ENCODE measurements around the gene TSC22D1.

The TSC22D1 gene

GRCh38 chr13:44537248-44537647 lies 38.9 kb downstream of the TSC22D1 start:
- Histone ChIP-seq H2AK5ac (ENCODE audit: low read depth, low read length) (no peak overlapping the region), H3K4me1 (ENCODE audit: control insufficient read depth in 2 of 2, insufficient read depth in 1 of 2, low read depth in 1 of 2, low read length in 2 of 2) (no peaks in the 10 kb centered on the region), H3K9me3 (replicated peaks in 1 of 2; ENCODE audit: control insufficient read depth in 2 of 2, insufficient read depth in 1 of 2, low read depth in 1 of 2, low read length in 2 of 2) (no peaks in the 10 kb centered on the region), H3K14ac (ENCODE audit: low read length) (no peak overlapping the region), H2BK120ac (ENCODE audit: low read depth, low read length) (no peak overlapping the region), H3K4me3 (ENCODE audit: low read length in 2 of 2) (no peak overlapping the region), H4K91ac (ENCODE audit: low read depth, low read length, poor library complexity) (no peak overlapping the region), H4K8ac (ENCODE audit: low read depth, low read length) (no peak overlapping the region), H2BK5ac (ENCODE audit: low read length) (no peak overlapping the region), H3K4me2 (ENCODE audit: insufficient read depth, low read length, poor library complexity, severe bottlenecking) (no peak overlapping the region), H3K79me1 (ENCODE audit: low read depth, low read length) (no peaks in the 10 kb centered on the region), H3K9ac (ENCODE audit: low read depth, low read length, poor library complexity) (no peak overlapping the region), H3K4ac (ENCODE audit: low read length) (no peak overlapping the region), H3K27ac (replicated peaks; ENCODE audit: low read length) (no peak overlapping the region), H2BK12ac (ENCODE audit: low read length) (no peak overlapping the region), H3K27me3 (ENCODE audit: control insufficient read depth in 3 of 3, insufficient read depth in 3 of 3, low read depth in 1 of 3, low read length in 3 of 3) (no peaks in the 10 kb centered on the region), H2BK15ac (ENCODE audit: low read length) (no peak overlapping the region), H2AFZ (ENCODE audit: low read length) (no peak overlapping the region), H3K36me3 (replicated peaks in 1 of 2; ENCODE audit: control insufficient read depth in 2 of 2, insufficient read depth in 2 of 2, low read length in 2 of 2) (peaks cover 1 to 54% of the 10 kb centered on the region in 2 donors), H3K18ac (ENCODE audit: low read length) (no peak overlapping the region), H3K23ac (ENCODE audit: low read depth, low read length, poor library complexity) (no peak overlapping the region)
- no CpG with 5 or more reads among the region's 2 CpGs for WGBS, 2 donors (ENCODE audit: extremely low coverage in 2 of 2, insufficient read length in 2 of 2, insufficient replicate concordance in 1 of 2)
- no peak for DNase-seq (ENCODE audit: low spot score)

GRCh38 chr13:44523146-44524015 lies 52.7 kb downstream of the TSC22D1 start:
- no peaks in the 10 kb centered on the region for H3K9me3 ChIP-seq (replicated peaks in 1 of 2; ENCODE audit: control insufficient read depth in 2 of 2, insufficient read depth in 1 of 2, low read depth in 1 of 2, low read length in 2 of 2)
- DNase-seq (ENCODE audit: low spot score), result no peak

GRCh38 chr13:44519642-44520041 lies 56.5 kb downstream of the TSC22D1 start:
- H3K14ac ChIP-seq (ENCODE audit: low read length), result no peak overlapping the region
- H3K4me3 ChIP-seq (ENCODE audit: low read length in 2 of 2), result no peak overlapping the region
- H3K9me3 ChIP-seq (replicated peaks in 1 of 2; ENCODE audit: control insufficient read depth in 2 of 2, insufficient read depth in 1 of 2, low read depth in 1 of 2, low read length in 2 of 2), result no peaks in the 10 kb centered on the region
- no peak overlapping the region for H3K18ac ChIP-seq (ENCODE audit: low read length)
- no peak overlapping the region for H3K9ac ChIP-seq (ENCODE audit: low read depth, low read length, poor library complexity)
- no peak overlapping the region for H3K23ac ChIP-seq (ENCODE audit: low read depth, low read length, poor library complexity)
- H2BK12ac ChIP-seq (ENCODE audit: low read length), result no peak overlapping the region
- H2BK15ac ChIP-seq (ENCODE audit: low read length), result no peak overlapping the region
- H2BK120ac ChIP-seq (ENCODE audit: low read depth, low read length), result no peak overlapping the region
- no peak overlapping the region for H3K27ac ChIP-seq (replicated peaks; ENCODE audit: low read length)
- H3K27me3 ChIP-seq (ENCODE audit: control insufficient read depth in 3 of 3, insufficient read depth in 3 of 3, low read depth in 1 of 3, low read length in 3 of 3), result no peaks in the 10 kb centered on the region
- H3K36me3 ChIP-seq (replicated peaks in 1 of 2; ENCODE audit: control insufficient read depth in 2 of 2, insufficient read depth in 2 of 2, low read length in 2 of 2), result peaks cover 0 to 3% of the 10 kb centered on the region in 2 donors
- H3K79me1 ChIP-seq (ENCODE audit: low read depth, low read length), result no peaks in the 10 kb centered on the region
- no peak overlapping the region for H4K91ac ChIP-seq (ENCODE audit: low read depth, low read length, poor library complexity)
- no peak overlapping the region for H2BK5ac ChIP-seq (ENCODE audit: low read length)
- no peak for DNase-seq (ENCODE audit: low spot score)
- H3K4me1 ChIP-seq (ENCODE audit: control insufficient read depth in 2 of 2, insufficient read depth in 1 of 2, low read depth in 1 of 2, low read length in 2 of 2), result peaks cover 0 to 5% of the 10 kb centered on the region in 2 donors
- no peak overlapping the region for H3K4me2 ChIP-seq (ENCODE audit: insufficient read depth, low read length, poor library complexity, severe bottlenecking)
- no peak overlapping the region for H4K8ac ChIP-seq (ENCODE audit: low read depth, low read length)
- no peak overlapping the region for H3K4ac ChIP-seq (ENCODE audit: low read length)
- no peak overlapping the region for H2AK5ac ChIP-seq (ENCODE audit: low read depth, low read length)
- no CpG with 5 or more reads among the region's 3 CpGs for WGBS, 2 donors (ENCODE audit: extremely low coverage in 2 of 2, insufficient read length in 2 of 2, insufficient replicate concordance in 1 of 2)
- no peak overlapping the region for H2AFZ ChIP-seq (ENCODE audit: low read length)

More at GRCh38 chr13:44523146-44524015, 52.7 kb downstream of the TSC22D1 start:
- Histone ChIP-seq H3K14ac (ENCODE audit: low read length) (no peak overlapping the region), H3K4ac (ENCODE audit: low read length) (no peak overlapping the region), H3K4me3 (ENCODE audit: low read length in 2 of 2) (no peak overlapping the region), H3K36me3 (replicated peaks in 1 of 2; ENCODE audit: control insufficient read depth in 2 of 2, insufficient read depth in 2 of 2, low read length in 2 of 2) (peaks cover 0 to 6% of the 10 kb centered on the region in 2 donors), H3K4me2 (ENCODE audit: insufficient read depth, low read length, poor library complexity, severe bottlenecking) (no peak overlapping the region), H2BK120ac (ENCODE audit: low read depth, low read length) (no peak overlapping the region), H3K23ac (ENCODE audit: low read depth, low read length, poor library complexity) (no peak overlapping the region), H3K27ac (replicated peaks; ENCODE audit: low read length) (no peak overlapping the region), H2BK5ac (ENCODE audit: low read length) (no peak overlapping the region), H3K9ac (ENCODE audit: low read depth, low read length, poor library complexity) (no peak overlapping the region), H3K79me1 (ENCODE audit: low read depth, low read length) (no peaks in the 10 kb centered on the region), H2BK12ac (ENCODE audit: low read length) (no peak overlapping the region), H4K8ac (ENCODE audit: low read depth, low read length) (no peak overlapping the region), H2AK5ac (ENCODE audit: low read depth, low read length) (no peak overlapping the region), H2AFZ (ENCODE audit: low read length) (no peak overlapping the region), H3K27me3 (ENCODE audit: control insufficient read depth in 3 of 3, insufficient read depth in 3 of 3, low read depth in 1 of 3, low read length in 3 of 3) (no peaks in the 10 kb centered on the region), H4K91ac (ENCODE audit: low read depth, low read length, poor library complexity) (no peak overlapping the region), H3K18ac (ENCODE audit: low read length) (no peak overlapping the region), H2BK15ac (ENCODE audit: low read length) (no peak overlapping the region), H3K4me1 (ENCODE audit: control insufficient read depth in 2 of 2, insufficient read depth in 1 of 2, low read depth in 1 of 2, low read length in 2 of 2) (peaks cover 0 to 5% of the 10 kb centered on the region in 2 donors)
- no CpG with 5 or more reads among the region's 4 CpGs for WGBS, 2 donors (ENCODE audit: extremely low coverage in 2 of 2, insufficient read length in 2 of 2, insufficient replicate concordance in 1 of 2)

GRCh38 chr13:44516771-44517170 lies 59.4 kb downstream of the TSC22D1 start:
- Histone ChIP-seq H4K91ac (ENCODE audit: low read depth, low read length, poor library complexity) (no peak overlapping the region), H2AFZ (ENCODE audit: low read length) (no peak overlapping the region), H2BK15ac (ENCODE audit: low read length) (no peak overlapping the region), H3K9ac (ENCODE audit: low read depth, low read length, poor library complexity) (no peak overlapping the region), H4K8ac (ENCODE audit: low read depth, low read length) (no peak overlapping the region), H2BK120ac (ENCODE audit: low read depth, low read length) (no peak overlapping the region), H3K79me1 (ENCODE audit: low read depth, low read length) (no peaks in the 10 kb centered on the region), H2BK5ac (ENCODE audit: low read length) (no peak overlapping the region), H3K14ac (ENCODE audit: low read length) (no peak overlapping the region), H3K4ac (ENCODE audit: low read length) (no peak overlapping the region), H3K4me3 (ENCODE audit: low read length in 2 of 2) (no peak overlapping the region), H3K23ac (ENCODE audit: low read depth, low read length, poor library complexity) (no peak overlapping the region), H2BK12ac (ENCODE audit: low read length) (no peak overlapping the region), H3K36me3 (replicated peaks in 1 of 2; ENCODE audit: control insufficient read depth in 2 of 2, insufficient read depth in 2 of 2, low read length in 2 of 2) (peaks cover 3 to 18% of the 10 kb centered on the region in 2 donors), H3K27ac (replicated peaks; ENCODE audit: low read length) (no peak overlapping the region), H3K9me3 (replicated peaks in 1 of 2; ENCODE audit: control insufficient read depth in 2 of 2, insufficient read depth in 1 of 2, low read depth in 1 of 2, low read length in 2 of 2) (no peaks in the 10 kb centered on the region), H2AK5ac (ENCODE audit: low read depth, low read length) (no peak overlapping the region), H3K4me2 (ENCODE audit: insufficient read depth, low read length, poor library complexity, severe bottlenecking) (no peak overlapping the region), H3K27me3 (ENCODE audit: control insufficient read depth in 3 of 3, insufficient read depth in 3 of 3, low read depth in 1 of 3, low read length in 3 of 3) (no peaks in the 10 kb centered on the region), H3K18ac (ENCODE audit: low read length) (no peak overlapping the region), H3K4me1 (ENCODE audit: control insufficient read depth in 2 of 2, insufficient read depth in 1 of 2, low read depth in 1 of 2, low read length in 2 of 2) (no peaks in the 10 kb centered on the region)
- DNase-seq (ENCODE audit: low spot score), result no peak
- WGBS, 2 donors (ENCODE audit: extremely low coverage in 2 of 2, insufficient read length in 2 of 2, insufficient replicate concordance in 1 of 2), result no CpG with 5 or more reads among the region's 2 CpGs

Measured in neuronal stem cell (in vitro differentiated cells).